LoVo (cell line): ENCODE data around the gene CACNA1E.
A peak's percentile ranks its signal among the peaks of the same experiment; 100 is the strongest.

ENCODE experiments used
- DNase-seq: peaks from one replicate; pipeline ENCODE4 v3.0.0-alpha.2; 2016; ENCODE audit warnings: low spot score

The CACNA1E gene

GRCh38 chr1:181635110-181635509 is 151.8 kb downstream of the CACNA1E start:
- no peak for DNase-seq

GRCh38 chr1:181637998-181638397 is 154.7 kb downstream of the CACNA1E start:
- DNase-seq, result no peak

- no peak for DNase-seq
These were observed 157.6 kb downstream of the CACNA1E start for GRCh38 chr1:181640956-181641355.

- no peak for DNase-seq
These were observed 160.3 kb downstream of the CACNA1E start for GRCh38 chr1:181643631-181644030.

- DNase-seq, result no peak
These were observed 161.9 kb downstream of the CACNA1E start for GRCh38 chr1:181645171-181645570.

- no peak for DNase-seq
These were observed 163.4 kb downstream of the CACNA1E start for GRCh38 chr1:181646710-181647109.

- peak; percentile 78 for DNase-seq
These were observed 164.2 kb downstream of the CACNA1E start for GRCh38 chr1:181647314-181648035.

GRCh38 chr1:181651276-181651675 is 168.0 kb downstream of the CACNA1E start:
- DNase-seq, result no peak

- DNase-seq, result no peak
These were observed 172.4 kb downstream of the CACNA1E start for GRCh38 chr1:181655756-181656155.

GRCh38 chr1:181656491-181656890 is 173.2 kb downstream of the CACNA1E start:
- DNase-seq, result no peak

GRCh38 chr1:181658581-181658980 is 175.3 kb downstream of the CACNA1E start:
- no peak for DNase-seq

GRCh38 chr1:181659321-181659957 is 176.1 kb downstream of the CACNA1E start:
- no peak for DNase-seq

GRCh38 chr1:181660621-181661020 is 177.3 kb downstream of the CACNA1E start:
- no peak for DNase-seq

- no peak for DNase-seq
These were observed 178.3 kb downstream of the CACNA1E start for GRCh38 chr1:181661569-181661968.

GRCh38 chr1:181662606-181663005 is 179.3 kb downstream of the CACNA1E start:
- no peak for DNase-seq

- DNase-seq, result no peak
These were observed 181.2 kb downstream of the CACNA1E start for GRCh38 chr1:181664543-181664942.

- DNase-seq, result no peak
These were observed 185.9 kb downstream of the CACNA1E start for GRCh38 chr1:181669246-181669645.

GRCh38 chr1:181674617-181675016 is 191.3 kb downstream of the CACNA1E start:
- DNase-seq, result no peak

- no peak for DNase-seq
These were observed 192.0 kb downstream of the CACNA1E start for GRCh38 chr1:181675091-181675917.

GRCh38 chr1:181675918-181676190 is 192.5 kb downstream of the CACNA1E start:
- no peak for DNase-seq

GRCh38 chr1:181676269-181676668 is 193.0 kb downstream of the CACNA1E start:
- DNase-seq, result peak; percentile 41

GRCh38 chr1:181680332-181680731 is 197.0 kb downstream of the CACNA1E start:
- no peak for DNase-seq

- no peak for DNase-seq
These were observed 197.6 kb downstream of the CACNA1E start for GRCh38 chr1:181680871-181681270.
